Esophagus muscularis mucosa (tissue), 4 donors: ENCODE data around the gene NRG2.

ENCODE experiments used
- CTCF ChIP-seq, 3 experiments: fragments of 200-600 bp in 2 of 3; fragments of 450-650 bp in 1 of 3; sonication (generic) in 2 of 3; IDR thresholded peaks; one replicate each; pipeline ENCODE4 v1.5.1; 2017 to 2019; ENCODE audit warnings: antibody characterized with exemption in 3 of 3, mild to moderate bottlenecking in 2 of 3, moderate library complexity in 1 of 3
- EP300 ChIP-seq: sonication (generic); formaldehyde crosslinking; IDR thresholded peaks from one replicate; pipeline ENCODE4 v1.6.1; 2017; ENCODE audit warnings: antibody characterized with exemption
- POLR2A ChIP-seq: fragments of 450-650 bp; IDR thresholded peaks from one replicate; pipeline ENCODE4 v1.6.1; 2017; ENCODE audit warnings: antibody characterized with exemption, moderate library complexity, mild to moderate bottlenecking, low read depth
- POLR2AphosphoS5 ChIP-seq, 2 donors: sonication (generic); formaldehyde crosslinking; IDR thresholded peaks; one replicate each; pipeline ENCODE4 v1.6.1; 2017; ENCODE audit warnings: antibody characterized with exemption in 2 of 2

GRCh38 chr5:139848508-139849100, 194.5 kb downstream of the NRG2 start:
- TF ChIP-seq CTCF (IDR thresholded peaks at IDR 0.05): no peak
- TF ChIP-seq POLR2AphosphoS5 (IDR thresholded peaks at IDR 0.05): no peak
- TF ChIP-seq POLR2A: no peak
- TF ChIP-seq EP300: no peak
